Mesothelial cell of epicardium (in vitro differentiated cells): ENCODE measurements around the gene DMBX1. TPM values are rescaled to one million over a fixed set of nuclear protein-coding genes. Genes with fewer than 3 reads are reported as not detected.

Source experiments
- DNase-seq, 2 experiments: peaks; one replicate each; pipeline ENCODE4 v3.0.0; 2021; ENCODE audit warnings: low spot score in 2 of 2; ENCODE audit not compliant: unreplicated experiment in 2 of 2
- H3K27ac Mint-ChIP-seq: 2 replicates; pipeline ENCODE4 v1.8.0; 2021; ENCODE audit warnings: mixed read lengths
- H3K27me3 Mint-ChIP-seq: 2 replicates; pipeline ENCODE4 v1.8.0; 2021; ENCODE audit warnings: low read depth, mixed read lengths
- H3K36me3 Mint-ChIP-seq: 2 replicates; pipeline ENCODE4 v1.8.0; 2021; ENCODE audit warnings: mixed read lengths
- H3K4me1 Mint-ChIP-seq: 2 replicates; pipeline ENCODE4 v1.8.0; 2021; ENCODE audit warnings: mixed read lengths
- H3K4me3 Mint-ChIP-seq: 2 replicates; pipeline ENCODE4 v1.8.0; 2021; ENCODE audit warnings: mild to moderate bottlenecking, moderate library complexity, mixed read lengths
- H3K9me3 Mint-ChIP-seq: 2 replicates; pipeline ENCODE4 v1.8.0; 2021; ENCODE audit warnings: mixed read lengths
- total RNA-seq: library from RNA; stranded (reverse); gene quantifications from 3 replicates; pipeline ENCODE4 v1.2.1, GENCODE V29; 2021
- TF ChIP-seq, protein P1 (sequence below): fragments of 200-600 bp; sonication (generic); IDR thresholded peaks from one replicate; pipeline ENCODE4 v1.5.0; 2021; ENCODE audit warnings: antibody characterized with exemption; ENCODE audit not compliant: unreplicated experiment

Gene DMBX1
- total RNA-seq, result not detected in 3 replicates

DNA sequence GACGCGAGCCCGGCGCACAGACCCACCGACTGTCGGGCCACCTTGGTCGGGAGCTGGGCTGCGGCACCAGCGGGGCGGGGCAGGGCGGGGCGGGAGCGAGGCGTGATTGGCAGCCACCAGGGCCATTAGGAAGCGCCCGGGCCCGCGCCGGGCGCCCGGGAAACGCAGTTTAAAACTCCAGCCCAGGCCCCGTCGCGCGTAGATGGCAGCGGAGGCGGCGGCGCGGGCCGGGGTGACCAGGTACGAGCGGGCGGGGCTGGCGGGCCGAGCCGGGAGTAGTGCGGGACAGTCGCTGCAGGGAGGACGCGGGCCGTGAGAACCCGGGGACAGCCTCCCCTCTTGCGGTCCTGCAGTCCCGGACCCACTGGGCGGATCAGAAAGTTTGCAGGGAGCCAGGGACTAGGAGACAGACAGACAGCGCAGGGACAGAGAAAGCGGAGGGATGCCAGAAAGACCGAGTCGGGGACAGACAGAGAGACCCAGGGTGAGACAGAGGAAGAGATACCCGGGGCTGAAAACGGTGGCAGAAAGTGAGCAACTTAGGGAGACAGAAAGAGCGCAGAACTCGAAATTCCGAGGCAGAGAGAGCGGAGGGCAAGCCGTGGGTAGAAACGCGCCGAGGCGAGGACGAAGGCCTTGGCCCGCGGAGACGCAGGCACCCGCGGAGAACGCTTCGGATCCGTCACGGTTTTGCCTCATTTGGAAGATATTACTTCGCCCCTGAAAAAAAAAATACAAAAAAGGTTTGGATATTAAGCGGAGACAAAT lies at the start of gene DMBX1:
Gene DMBX1 (plus strand): TSS at position 199 of the 768 bp plus-strand sequence. CDS start 17,175 bp downstream, outside the sequence.
- Mint-ChIP-seq H3K27me3 (peaks cover 98% of the 10 kb centered on the region), H3K4me1 (peaks cover 17% of the 10 kb centered on the region), H3K27ac (no peak within 1 kb of the TSS), H3K9me3 (no peaks in the 10 kb centered on the region), H3K4me3 (peak within 1 kb of the TSS; percentile 38), H3K36me3 (no peaks in the 10 kb centered on the region)
- TF ChIP-seq, protein P1, sequence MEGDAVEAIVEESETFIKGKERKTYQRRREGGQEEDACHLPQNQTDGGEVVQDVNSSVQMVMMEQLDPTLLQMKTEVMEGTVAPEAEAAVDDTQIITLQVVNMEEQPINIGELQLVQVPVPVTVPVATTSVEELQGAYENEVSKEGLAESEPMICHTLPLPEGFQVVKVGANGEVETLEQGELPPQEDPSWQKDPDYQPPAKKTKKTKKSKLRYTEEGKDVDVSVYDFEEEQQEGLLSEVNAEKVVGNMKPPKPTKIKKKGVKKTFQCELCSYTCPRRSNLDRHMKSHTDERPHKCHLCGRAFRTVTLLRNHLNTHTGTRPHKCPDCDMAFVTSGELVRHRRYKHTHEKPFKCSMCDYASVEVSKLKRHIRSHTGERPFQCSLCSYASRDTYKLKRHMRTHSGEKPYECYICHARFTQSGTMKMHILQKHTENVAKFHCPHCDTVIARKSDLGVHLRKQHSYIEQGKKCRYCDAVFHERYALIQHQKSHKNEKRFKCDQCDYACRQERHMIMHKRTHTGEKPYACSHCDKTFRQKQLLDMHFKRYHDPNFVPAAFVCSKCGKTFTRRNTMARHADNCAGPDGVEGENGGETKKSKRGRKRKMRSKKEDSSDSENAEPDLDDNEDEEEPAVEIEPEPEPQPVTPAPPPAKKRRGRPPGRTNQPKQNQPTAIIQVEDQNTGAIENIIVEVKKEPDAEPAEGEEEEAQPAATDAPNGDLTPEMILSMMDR, result no peak
- peak in 1 of 2 experiments; percentile 54 for DNase-seq

DNA sequence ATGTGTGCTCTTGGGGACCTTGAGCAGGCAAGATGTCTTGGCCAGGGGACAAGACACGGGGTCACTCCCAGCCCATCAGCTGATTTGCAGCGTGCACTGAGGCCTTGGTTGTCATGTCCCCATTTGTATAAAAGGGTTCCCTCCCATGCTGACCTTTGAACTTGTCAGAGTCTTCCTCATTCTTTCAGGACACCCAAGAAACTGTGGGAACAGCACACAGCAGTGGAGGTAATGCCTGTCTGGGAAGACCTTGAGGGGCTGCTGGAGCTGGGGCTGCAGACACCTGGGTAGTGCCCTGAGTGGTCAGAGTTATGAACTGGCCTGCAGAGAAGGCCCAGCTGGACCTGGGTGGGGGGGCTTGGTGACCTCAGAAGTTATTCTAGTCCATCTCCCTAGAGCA lies 49.2 kb upstream of the DMBX1 start:
- Mint-ChIP-seq H3K4me1 (peaks cover 1% of the 10 kb centered on the region), H3K27me3 (peaks cover 77% of the 10 kb centered on the region), H3K9me3 (no peaks in the 10 kb centered on the region), H3K4me3 (no peak overlapping the region), H3K36me3 (no peaks in the 10 kb centered on the region), H3K27ac (no peak overlapping the region)
- DNase-seq, result no peak
- TF ChIP-seq, protein P1, result no peak

DNA sequence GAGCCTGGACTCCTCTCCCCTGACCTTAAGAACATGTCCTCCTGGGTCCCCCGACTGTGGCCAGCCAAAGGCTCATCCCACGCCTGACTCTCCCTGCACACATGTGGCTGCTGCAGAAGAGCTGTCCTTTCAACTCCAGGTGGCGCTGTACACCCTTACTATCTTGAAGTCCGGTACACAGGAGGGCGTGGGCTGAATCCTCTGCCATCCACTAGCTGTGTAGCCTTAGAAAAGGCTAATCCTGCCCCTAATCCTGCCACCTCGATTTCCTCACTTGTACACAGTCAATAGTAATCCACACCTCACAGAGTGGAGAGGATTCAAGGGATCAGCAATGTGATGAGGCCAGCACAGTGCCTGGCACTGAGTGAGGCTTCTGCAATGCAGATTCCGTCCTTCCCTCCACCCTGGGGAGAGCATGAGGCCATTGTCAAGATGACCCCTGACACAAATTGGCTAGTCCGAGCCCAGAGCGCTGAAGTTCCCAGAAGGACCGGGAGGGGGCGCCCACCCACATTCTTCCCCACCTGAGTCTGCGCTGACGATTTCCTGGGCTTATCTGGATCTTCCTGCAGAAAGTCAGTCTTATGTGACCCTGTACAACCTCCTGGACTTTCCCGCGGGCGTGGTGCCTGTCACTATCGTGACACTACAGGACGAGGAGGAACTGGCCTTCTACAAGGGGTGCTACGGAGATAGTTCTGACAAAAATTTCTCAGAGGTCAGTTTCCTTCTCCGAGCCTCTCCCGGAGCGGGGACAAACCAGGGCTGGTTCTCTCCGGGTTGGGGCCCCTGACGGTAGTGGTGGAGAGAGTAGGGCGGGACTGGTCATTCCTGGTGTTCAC lies 47.1 kb upstream of the DMBX1 start:
- Mint-ChIP-seq H3K27me3 (peaks cover 78% of the 10 kb centered on the region), H3K4me1 (peaks cover 3% of the 10 kb centered on the region), H3K4me3 (peak overlapping the region; percentile 77), H3K27ac (peak overlapping the region; percentile 75), H3K36me3 (no peaks in the 10 kb centered on the region), H3K9me3 (no peaks in the 10 kb centered on the region)
- peak in 1 of 2 experiments; percentile 86 for DNase-seq
- TF ChIP-seq, protein P1, result peak; percentile 93

DNA sequence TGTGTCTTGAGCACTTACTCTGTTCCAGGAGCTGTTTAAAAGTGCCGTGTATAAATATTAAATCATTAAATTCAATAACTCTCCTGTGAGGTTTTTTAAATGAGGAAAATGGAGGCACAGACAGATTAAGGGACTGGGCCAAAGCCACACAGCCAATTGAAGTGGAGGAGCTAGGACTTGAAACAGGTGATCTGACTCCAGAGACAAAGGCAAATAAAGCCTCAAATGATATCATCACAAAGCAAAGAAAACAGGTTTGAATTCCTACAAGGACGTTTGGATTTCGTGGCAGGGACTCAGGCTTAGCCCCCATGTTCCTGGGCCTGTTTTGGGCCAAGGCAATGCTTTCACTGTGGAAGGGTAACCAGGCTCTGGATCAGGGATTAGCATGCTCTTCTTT lies 45.2 kb upstream of the DMBX1 start:
- Mint-ChIP-seq H3K9me3 (no peaks in the 10 kb centered on the region), H3K4me1 (peaks cover 11% of the 10 kb centered on the region), H3K27ac (no peak overlapping the region), H3K27me3 (peaks cover 80% of the 10 kb centered on the region), H3K4me3 (no peak overlapping the region), H3K36me3 (no peaks in the 10 kb centered on the region)
- no peak for DNase-seq
- TF ChIP-seq, protein P1, result no peak

DNA sequence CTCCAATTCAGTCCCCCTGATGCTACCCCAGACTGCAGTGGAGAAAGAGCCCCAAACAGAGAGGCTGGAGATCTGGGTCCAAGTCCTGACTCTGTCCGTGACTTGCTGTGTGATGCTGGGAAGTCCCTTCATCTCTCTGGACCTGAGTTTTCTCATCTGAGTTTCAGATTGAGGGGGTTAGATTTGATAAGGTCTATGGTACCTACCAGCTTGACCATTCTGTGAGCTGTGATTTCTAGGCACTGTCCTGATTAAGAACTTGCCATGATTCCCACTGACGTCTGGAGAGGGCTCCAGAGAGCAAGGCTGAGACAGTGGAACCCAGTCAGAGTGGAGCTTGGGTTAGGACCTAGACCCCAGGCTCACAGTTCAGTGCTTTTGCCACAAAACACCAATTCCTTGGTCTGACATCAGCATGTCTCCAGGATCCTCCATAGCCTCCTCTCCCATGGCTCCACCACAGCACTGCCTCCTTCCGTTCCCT lies 43.8 kb upstream of the DMBX1 start:
- H3K27ac Mint-ChIP-seq, result no peak overlapping the region
- H3K9me3 Mint-ChIP-seq, result no peaks in the 10 kb centered on the region
- no peak overlapping the region for H3K4me3 Mint-ChIP-seq
- H3K36me3 Mint-ChIP-seq, result no peaks in the 10 kb centered on the region
- peaks cover 84% of the 10 kb centered on the region for H3K27me3 Mint-ChIP-seq
- peaks cover 11% of the 10 kb centered on the region for H3K4me1 Mint-ChIP-seq
- DNase-seq, result no peak
- TF ChIP-seq, protein P1, result no peak
